ENCODE measurements around the gene HNRNPAB.
A peak's percentile ranks its signal among the peaks of the same experiment; 100 is the strongest.

HNRNPAB gene

DNA sequence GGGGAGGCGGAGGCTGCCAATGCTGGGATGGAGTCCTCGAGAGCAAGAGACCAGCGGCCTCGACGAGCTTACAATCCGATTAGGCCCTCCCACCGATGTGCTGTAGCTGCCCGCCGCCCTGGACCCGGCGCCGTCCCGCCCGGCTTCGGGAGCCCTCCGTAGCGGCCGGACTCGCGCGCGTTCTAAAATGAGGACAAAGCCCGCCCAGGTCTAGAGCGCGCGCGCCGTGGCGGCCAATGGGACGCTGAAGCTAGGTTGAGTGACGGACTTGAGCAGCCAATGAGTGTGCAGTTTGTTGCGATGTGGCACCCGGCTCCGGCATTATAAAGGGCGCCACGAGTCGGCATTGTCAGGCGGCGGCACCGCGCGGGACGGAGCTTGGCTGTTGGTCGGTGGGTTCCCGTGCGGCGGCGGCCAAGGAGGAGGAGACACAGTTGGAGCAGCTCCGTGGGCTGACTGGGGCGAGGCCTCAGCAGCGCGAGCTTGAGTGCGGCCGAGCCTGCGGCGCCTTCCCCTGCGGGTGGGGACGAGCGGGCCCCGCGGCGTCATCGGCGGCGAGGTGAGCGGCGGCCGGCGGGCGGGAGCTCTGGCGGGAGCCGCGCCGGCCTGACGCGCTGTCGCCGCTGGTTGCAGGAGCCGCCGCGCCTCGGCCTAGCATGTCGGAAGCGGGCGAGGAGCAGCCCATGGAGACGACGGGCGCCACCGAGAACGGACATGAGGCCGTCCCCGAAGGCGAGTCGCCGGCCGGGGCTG, at the start of gene HNRNPAB:
Gene HNRNPAB (plus strand): TSS at position 352 of the 753 bp plus-strand sequence. CDS start 305 bp downstream, at position 657.
- DNase-seq = peak; percentile 90

DNA sequence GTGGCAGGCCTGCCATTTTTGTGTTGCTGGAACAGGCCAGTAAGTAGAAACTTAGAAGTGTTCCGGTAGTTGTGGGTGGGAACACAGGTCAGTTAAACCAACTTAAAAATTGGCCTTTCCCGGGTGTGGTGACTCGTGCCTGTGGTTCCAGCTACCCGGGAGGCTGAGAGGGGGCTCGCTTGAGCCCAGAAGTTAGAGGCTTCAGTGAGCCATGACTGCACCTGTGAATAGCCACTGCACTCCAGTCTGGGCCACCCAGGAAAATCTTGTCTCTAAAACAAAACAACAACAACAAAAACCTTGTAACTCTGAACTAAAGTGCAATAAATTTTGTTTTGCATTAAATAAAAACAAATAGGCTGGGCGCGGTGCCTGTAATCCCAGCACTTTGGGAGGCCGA, 49.3 kb upstream of the HNRNPAB start:
- DNase-seq = no peak

- DNase-seq = peak; percentile 25
These were observed 44.2 kb upstream of the HNRNPAB start for GRCh38 chr5:178160176-178160575.

DNA sequence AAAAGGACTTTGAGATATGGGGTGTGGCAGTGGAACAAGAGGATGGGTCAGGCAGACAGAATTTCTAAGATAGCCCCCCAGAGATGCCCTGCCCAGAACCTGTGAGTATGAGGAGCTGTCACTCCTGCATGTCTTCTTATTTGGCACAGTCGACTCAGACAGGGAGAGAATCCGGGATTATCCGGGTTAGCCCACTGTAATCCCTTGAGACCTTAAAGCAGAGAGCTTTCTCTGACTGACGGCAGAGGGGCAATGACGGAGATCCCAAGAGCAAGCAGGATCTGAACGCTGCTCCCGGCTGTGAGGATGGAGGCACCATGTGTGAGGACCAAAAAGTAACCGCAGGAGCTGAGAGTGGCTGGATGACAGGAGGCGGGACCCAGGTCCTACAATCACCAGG, 41.9 kb upstream of the HNRNPAB start:
- DNase-seq = no peak

DNA sequence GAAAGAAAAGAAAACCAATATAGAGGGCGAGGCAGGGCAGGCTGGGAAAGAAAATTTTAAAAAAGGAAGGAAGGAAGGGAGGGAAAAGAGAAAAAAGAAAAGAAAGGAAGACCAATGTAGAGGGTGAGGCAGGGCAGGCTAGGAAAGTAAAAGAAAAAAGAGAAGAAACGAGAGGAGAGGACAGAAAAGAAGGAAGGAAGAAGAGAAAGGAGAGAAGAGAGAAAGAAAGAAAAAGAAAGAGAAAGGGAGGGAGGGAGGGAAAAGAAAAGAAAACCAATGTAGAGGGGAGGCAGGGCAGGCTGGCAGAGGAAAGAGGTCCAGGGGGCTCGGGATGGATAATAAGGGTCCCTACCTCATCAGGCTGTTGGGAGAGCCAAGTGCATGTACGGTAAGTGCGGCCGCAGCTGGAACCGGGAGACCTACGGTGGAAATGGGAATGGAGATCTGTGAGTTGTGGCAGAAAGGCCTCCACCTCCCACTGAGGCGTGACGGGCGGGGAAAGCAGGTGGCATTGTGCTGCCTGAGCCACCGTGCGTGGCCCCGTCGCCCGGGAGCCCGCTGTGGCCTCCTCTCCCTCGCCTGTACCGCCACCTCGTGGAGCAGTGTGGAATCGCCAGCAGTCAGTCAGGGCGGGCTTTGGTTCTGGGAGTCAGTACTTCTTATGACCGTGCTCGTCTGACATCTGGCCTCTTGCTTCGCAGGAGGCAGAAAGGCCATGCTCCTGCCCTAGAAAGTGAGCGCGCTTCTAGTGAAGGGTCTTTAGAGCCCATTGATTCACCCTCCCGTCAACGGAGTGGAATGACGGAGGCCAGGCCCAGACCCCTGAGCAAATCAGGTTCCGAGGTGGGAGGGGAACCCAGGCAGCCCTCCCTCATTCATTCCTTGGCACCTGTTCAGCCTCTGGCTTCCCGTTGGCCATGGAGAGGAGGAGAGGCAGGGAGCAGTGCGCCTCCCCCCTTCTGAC, 40.3 kb upstream of the HNRNPAB start:
- DNase-seq = peak; percentile 68

GRCh38 chr5:178165581-178165980, 38.8 kb upstream of the HNRNPAB start:
- DNase-seq = no peak

- no peak for DNase-seq
These were observed 33.9 kb upstream of the HNRNPAB start for GRCh38 chr5:178170455-178170854.

DNA sequence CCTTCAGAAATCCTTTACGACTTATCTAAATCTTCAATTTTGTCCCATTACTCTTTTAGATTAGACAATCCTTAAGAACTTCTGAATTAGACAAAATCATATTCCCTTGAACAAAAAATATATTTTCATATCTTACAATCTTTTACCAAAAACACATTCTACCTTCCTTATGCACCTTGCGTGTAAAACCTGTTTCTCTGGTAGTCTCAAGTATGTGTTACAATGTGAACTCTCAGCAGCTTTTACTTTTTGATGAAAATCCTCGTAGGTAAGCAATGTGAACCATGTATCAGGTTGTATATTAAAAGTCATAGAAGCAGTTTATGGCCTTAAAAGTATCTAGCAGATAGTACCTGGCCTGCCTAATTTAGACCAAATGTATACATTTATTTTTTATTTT, 29.9 kb upstream of the HNRNPAB start:
- DNase-seq = no peak

DNA sequence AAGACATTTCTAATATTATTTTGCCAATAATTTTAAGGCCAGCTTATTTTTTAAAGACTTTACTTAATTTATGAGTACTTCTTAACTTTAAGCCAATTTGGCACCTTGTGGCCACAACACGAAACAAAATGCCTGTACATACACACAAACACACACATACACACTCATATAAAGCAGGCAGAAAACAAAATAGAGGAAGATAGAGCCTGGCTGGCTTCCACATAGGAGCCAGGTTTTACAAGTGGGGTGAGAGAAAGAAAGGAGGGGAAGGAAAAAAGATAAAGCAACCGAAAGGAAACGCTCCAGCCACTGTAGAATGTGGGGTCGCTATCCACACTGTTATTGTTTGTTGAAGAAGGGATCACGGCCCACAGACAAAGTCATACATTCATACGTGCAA, 27.5 kb upstream of the HNRNPAB start:
- DNase-seq = no peak

DNA sequence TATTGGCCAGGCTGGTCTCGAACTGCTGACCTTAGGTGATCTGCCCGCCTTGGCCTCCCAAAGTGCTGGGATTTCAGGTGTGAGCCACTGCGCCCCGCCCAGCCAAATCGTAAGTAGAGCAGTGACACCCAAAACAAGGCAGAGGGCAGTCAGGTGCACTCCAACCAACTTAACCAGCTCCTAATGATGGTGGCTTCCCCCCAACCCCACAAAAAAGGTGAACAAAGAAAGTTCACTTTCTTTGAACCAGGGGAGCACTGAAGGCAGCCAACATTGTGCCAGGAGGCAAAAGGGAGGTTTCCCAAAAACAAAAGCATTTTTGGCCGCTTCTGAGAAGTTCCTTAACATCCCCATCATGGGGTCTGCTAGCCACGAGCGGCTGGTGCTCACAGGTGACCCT, 26.8 kb upstream of the HNRNPAB start:
- DNase-seq = no peak

GRCh38 chr5:178180141-178180863, 24.0 kb upstream of the HNRNPAB start:
- DNase-seq = no peak

DNA sequence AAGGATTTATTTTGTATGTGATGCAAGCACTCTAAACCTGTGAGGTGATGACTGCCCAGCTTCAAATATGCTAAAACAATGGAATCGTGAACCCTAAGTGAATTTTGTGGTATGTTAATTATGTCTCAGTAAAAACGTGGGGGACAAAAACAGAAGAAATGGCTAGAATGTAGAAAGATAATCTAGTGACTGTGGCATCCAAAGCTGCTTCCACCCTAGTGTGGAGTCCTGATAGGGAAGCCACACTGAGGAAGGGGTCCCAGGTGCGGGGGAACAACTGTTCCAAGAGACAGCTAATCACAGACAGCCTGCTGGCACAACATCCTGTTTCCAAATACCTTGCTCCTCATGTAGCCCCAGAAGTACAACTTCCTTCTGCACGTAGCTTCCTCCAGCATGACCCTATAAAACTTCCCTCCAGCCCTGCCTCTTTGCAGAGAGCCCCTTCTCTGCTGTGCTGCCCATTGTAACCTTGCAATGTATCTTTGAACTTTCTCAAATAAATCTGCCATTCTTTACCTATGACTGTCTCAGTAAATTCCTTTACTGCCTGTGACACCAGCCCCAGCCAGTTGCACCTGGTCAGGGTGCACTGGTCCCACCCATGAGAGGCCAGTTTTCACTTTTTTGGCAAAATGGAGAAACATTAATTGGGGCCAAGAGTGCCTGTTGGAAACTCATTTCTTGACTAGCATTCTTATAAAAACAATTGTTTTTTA, 22.0 kb upstream of the HNRNPAB start:
- DNase-seq = peak; percentile 55

- DNase-seq = peak; percentile 54
These were observed 17.9 kb upstream of the HNRNPAB start for GRCh38 chr5:178186427-178186826.

GRCh38 chr5:178187014-178187413, 17.3 kb upstream of the HNRNPAB start, which contains the start of gene GMCL2:
GMCL2 (minus strand) TSS chr5:178187371; CDS start chr5:178187299, 72 bp downstream.
- DNase-seq = no peak

- DNase-seq = no peak
These were observed 14.9 kb upstream of the HNRNPAB start for GRCh38 chr5:178189433-178189832.

DNA sequence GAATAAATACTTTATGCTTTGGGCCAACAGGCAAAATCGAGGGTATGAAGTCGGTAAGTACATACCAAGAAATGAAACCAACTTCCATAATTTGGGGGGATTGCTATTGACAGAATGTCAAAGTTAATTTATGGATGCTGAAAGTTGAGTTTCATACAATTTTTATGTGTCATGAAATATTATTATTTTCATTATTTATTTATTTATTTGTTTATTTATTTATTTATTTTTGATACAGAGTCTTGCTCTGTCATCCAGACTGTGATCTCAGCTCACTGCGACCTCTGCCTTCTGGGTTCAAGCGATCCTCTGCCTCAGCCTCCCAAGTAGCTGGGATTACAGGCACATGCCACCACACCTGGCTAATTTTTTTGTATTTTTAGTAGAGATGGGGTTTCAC, 12.7 kb upstream of the HNRNPAB start:
- no peak for DNase-seq

GRCh38 chr5:178192244-178192643, 12.1 kb upstream of the HNRNPAB start:
- no peak for DNase-seq

GRCh38 chr5:178192787-178193186, 11.5 kb upstream of the HNRNPAB start:
- no peak for DNase-seq

GRCh38 chr5:178193251-178193809, 11.0 kb upstream of the HNRNPAB start:
- no peak for DNase-seq

DNA sequence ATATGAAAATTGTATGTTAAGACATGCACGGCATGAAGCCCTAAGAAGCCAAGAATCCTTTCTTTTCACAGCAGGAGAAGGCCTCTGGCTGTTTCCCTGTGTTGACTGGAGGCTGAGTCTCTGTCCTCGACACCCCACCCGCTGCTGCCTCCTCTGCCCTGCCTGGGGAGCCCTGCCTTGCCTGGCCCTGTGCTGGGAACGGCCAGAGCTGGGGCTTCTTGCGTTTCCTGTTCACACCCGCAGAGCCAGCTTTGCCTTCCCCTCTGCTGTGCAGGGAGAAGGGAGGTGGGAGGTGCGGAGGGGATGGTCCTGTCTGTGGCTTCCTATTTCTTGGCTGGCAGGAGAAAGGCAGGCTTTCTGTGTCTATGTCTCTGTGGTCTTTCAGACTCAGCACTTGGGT, 10.3 kb upstream of the HNRNPAB start:
- peak; percentile 36 for DNase-seq

GRCh38 chr5:178196281-178196812, 8.0 kb upstream of the HNRNPAB start:
- DNase-seq = no peak

- DNase-seq = no peak
These were observed 7.3 kb upstream of the HNRNPAB start for GRCh38 chr5:178196986-178197385.
